ENCODE measurements around the gene GEMIN7. TPM values are rescaled to one million over a fixed set of nuclear protein-coding genes. Genes with fewer than 3 reads are reported as not detected.

The GEMIN7 gene
- total and polyA plus RNA-seq, 2 of the 13 experiments (the other 11 are each of a cell fraction or from before 2014, with no cell fraction given): 24.1 to 30.6 TPM

GRCh38 chr19:45079063-45079910 is at the start of gene GEMIN7 (continued):
- TF ChIP-seq ZNF280D (CRISPR knock-in tag; IDR thresholded peaks at IDR 0.05) (no peak), ZNF33B (CRISPR knock-in tag; IDR thresholded peaks at IDR 0.05) (peak; percentile 61; the same call in 1 of the 2 replicates), ZSCAN5A (CRISPR knock-in tag; IDR thresholded peaks at IDR 0.05; ENCODE audit: borderline replicate concordance) (peak; percentile 71; the same call in 1 of the 2 replicates), ZNF350 (CRISPR knock-in tag; IDR thresholded peaks at IDR 0.05; ENCODE audit: borderline replicate concordance, low read depth) (no peak), ZBTB34 (CRISPR knock-in tag; IDR thresholded peaks at IDR 0.05) (peak; percentile 56; the same call in 1 of the 2 replicates), NCOA2 (CRISPR knock-in tag; IDR thresholded peaks at IDR 0.05) (peak; percentile 65; the same call in 1 of the 2 replicates), ZBTB25 (CRISPR knock-in tag; IDR thresholded peaks at IDR 0.05) (peak; percentile 85; the same call in 1 of the 2 replicates), MXI1 (IDR thresholded peaks at IDR 0.05; ENCODE audit: borderline replicate concordance, low read depth, low read length) (peak; percentile 98; the same call in 2 of the 3 replicates), SYNCRIP (IDR thresholded peaks at IDR 0.05; ENCODE audit: insufficient read depth, low read depth, low read length) (no peak), STAT5B (CRISPR knock-in tag; IDR thresholded peaks at IDR 0.05) (0 out of 2 replicates have a peak, but pooled peaks have one; percentile 21), MXD4 (CRISPR knock-in tag; IDR thresholded peaks at IDR 0.05) (peak; percentile 97), ZFP90 (CRISPR knock-in tag; IDR thresholded peaks at IDR 0.05; ENCODE audit: borderline replicate concordance) (peak; percentile 94; the same call in 1 of the 2 replicates), ZFY (CRISPR knock-in tag; IDR thresholded peaks at IDR 0.05) (peak; percentile 87), KLF15 (CRISPR knock-in tag; IDR thresholded peaks at IDR 0.05; ENCODE audit: borderline replicate concordance) (peak; percentile 62; the same call in 1 of the 2 replicates), HOXA3 (CRISPR knock-in tag; IDR thresholded peaks at IDR 0.05) (peak; percentile 97), ZNF672 (CRISPR knock-in tag; IDR thresholded peaks at IDR 0.05) (peak; percentile 58; the same call in 1 of the 2 replicates), CHCHD3 (CRISPR knock-in tag; IDR thresholded peaks at IDR 0.05) (0 out of 2 replicates have a peak, but pooled peaks have one; percentile 30), AHR (CRISPR knock-in tag; IDR thresholded peaks at IDR 0.05) (peak; percentile 94)
